GM21423 (cell line): ENCODE results near the gene C2CD4B.

ENCODE experiments used
- ATAC-seq: cut with Tn5 transposase; IDR thresholded peaks from one replicate; pipeline ENCODE4 v1.9.1; 2021; ENCODE audit warnings: mild to moderate bottlenecking, moderate library complexity; ENCODE audit not compliant: unreplicated experiment

The C2CD4B gene

DNA sequence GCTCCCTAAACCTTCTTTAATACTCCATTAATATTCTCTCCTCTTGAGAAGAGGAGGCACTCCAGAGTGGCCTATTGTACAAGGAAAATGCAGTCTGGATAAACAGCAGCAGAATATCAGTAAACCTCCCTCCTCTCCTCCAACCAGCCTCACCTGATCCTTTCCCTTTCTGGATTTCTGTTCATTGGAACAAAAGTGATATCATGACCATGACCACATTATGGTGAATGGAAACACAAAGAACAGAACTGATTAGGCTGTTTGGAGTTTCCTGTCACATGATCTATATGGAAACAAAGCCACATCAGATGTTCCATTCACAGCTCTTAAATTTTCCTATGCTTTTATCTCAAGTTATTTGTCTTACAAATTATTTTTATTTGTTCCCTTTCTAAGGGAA lies 14.6 kb downstream of the C2CD4B start:
- ATAC-seq, result no peak

DNA sequence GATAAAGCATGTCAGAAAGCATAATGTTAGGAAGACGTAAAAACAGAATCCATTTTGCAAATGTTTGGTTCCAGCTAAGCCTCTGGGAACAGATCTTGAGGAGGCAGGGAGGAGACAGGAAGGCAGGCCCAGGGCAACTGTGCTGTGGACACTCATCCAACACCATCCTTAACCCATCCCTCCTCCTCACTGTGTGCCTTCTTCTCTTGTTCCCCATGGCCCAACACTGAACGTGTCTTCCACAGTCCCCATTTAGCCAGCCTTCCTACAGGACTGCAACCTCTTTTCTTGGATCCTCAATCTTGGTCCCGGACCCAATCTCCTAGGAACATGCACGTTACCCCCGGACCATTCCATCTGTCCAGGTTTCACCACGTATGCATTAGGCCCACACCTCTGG lies 15.4 kb downstream of the C2CD4B start:
- no peak for ATAC-seq

DNA sequence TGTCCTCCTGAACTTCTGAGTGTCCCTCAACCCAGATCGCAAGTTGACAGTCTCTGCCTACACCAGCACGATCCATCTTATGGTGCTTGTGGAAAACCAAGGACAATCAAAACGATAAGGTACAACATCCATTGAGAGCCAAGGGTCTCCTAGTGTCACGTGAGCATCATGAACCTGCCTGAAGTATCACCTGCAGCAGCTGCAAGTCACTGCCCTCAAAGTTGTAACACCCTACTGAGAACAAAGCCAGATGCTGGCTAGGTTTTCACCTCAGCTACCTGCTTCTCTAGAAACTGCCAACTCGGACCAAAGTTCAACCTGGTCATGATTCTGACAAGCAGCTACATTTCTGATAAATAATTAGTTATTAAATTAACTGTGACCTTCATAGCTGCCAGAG lies 17.5 kb downstream of the C2CD4B start:
- ATAC-seq, result no peak

DNA sequence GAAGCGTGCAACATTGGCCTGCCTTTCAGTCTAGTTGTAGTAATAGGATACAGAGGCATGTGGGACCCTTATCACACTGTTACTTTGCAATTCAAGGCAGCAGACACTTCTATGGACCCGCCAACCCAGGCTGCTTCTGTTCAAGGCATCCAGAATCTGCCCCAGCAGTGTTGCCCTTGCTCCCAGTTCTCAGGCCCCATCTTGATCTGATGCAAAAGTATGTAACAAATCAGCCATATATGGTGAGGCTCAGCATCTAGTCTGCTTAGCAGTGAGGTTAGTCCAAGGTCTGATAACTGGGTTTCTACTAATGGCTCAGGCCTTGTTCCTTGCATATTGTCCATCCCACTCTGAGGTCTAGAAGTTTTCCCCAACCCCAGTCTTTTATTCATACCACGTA lies 17.9 kb downstream of the C2CD4B start:
- ATAC-seq, result no peak

DNA sequence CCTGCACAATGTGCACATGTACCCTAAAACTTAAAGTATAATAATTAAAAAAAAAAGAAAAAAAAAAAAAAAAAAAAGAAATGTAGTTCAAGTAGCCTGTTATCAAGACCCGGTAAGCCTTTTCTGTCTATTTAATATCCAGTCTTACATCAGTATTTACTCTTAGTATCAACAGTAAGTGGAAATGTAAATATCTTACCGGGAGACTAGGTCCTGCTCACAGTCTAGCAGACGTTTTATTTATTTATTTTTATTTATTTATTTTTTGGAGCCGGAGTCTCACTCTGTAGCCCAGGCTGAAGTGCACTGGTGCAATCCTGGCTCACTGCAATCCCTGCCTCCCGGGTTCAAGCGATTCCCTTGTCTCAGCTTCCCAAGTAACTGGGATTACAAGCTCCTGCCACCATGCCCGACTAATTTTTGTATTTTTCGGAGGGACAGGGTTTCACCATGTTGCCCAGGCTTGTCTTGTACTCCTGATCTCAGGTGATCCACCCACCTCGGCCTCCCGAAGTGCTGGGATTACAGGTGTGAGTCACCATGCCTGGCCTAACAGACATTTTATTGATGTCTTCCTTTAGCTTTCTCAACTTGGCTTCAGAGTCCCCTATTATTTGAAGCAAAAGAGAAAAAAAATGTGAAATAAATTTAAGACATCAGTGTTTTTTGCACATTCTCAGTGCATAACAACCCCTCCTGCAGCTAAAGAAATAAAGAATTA lies 19.9 kb downstream of the C2CD4B start:
- ATAC-seq, result no peak

DNA sequence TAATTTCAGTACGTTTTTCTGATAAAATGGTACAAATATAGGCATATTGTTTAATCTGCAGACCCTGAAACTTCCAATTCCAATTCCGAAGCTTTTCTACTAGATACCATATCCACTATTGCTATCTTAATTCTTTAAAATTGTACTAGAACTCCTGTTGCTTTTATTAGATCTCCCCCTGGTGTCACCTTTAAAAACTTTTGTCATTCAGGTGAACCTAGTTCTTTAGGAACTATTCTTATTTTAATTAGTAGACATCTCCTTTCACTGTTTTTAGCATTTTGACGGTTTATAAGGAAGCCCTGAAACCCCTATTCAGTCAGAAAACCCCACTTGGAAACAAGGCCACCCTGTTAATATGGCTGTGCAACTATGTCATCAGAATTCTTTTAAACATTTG lies 22.3 kb downstream of the C2CD4B start:
- no peak for ATAC-seq

DNA sequence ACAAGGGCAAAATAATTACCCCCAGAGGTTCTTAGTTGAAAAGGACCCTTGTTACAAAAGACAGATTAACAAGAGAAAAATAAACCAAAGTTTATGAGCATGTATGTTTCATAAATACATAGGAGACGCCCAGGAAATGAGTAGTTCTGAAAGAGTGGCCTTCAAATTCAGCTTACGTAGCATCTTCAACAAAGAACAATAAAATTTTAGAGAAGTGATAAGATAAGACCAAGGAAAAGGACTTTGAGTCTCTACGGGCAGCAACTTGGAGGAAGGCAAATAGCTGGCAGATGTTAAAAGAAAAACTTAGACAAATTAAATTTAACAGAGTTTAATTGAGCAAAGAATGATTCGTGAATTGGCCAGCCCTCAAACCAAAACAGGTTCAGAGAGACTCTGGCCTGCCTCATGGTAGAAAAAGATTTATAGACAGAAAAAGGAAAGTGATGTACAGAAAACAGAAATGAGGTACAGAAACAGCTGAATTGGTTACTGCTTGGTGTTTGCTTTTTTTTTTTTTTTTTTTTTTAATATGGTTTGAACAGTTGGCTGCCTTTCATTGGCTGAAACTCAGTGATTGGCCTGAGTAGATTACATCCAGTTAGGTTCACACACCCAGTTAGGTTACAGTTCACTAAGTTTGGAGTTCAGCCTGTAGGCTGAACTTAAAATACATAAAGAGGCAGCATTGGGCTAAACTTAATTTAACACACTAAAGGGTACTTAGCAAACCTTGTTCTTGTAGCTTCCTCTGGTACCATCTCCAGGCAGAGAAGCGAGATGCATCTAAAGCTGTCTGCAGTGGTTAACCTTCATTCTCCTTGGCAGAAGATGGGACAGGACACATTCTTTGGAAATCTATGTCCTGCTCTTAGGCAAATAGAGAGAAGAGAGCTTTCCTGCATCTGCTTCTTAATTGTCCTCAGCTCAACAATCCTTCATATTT lies 23.2 kb downstream of the C2CD4B start:
- no peak for ATAC-seq

DNA sequence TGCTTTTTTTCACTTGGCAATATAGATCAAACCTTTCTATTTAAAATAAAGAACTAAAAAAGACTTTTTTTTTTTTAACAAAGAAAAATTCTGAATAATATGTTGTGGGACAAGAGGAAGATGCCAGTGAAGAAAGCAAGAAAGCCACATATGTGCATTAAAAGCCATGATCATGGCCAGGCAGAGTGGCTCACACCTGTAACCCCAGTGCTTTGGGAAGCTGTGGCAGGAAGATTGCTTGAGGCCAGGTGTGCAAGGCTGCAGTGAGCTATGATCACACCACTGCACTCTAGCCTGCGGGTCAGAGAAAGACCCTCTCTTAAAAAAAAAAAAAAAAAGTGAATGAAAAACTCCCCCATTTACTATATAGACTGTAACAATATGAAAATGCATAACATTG lies 23.9 kb downstream of the C2CD4B start:
- no peak for ATAC-seq

DNA sequence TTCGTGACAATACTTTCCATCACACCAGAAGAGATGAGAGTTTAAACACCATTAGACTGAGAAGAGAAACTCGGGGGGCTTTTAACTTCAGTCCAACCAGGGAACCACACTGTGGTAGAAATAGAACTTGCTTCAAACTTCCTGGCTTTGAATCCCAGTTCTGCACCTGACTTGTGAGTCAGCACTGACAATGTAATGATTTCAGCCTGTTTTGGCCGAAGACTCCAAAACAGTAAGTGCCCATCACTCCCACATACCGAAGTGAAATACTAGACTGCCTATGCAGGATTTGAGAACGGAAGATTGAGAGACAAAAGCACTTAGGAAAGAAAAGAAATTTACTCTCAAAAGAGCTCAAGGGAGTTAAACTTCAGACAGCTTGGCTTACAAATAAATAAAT lies 27.0 kb downstream of the C2CD4B start:
- ATAC-seq, result no peak

DNA sequence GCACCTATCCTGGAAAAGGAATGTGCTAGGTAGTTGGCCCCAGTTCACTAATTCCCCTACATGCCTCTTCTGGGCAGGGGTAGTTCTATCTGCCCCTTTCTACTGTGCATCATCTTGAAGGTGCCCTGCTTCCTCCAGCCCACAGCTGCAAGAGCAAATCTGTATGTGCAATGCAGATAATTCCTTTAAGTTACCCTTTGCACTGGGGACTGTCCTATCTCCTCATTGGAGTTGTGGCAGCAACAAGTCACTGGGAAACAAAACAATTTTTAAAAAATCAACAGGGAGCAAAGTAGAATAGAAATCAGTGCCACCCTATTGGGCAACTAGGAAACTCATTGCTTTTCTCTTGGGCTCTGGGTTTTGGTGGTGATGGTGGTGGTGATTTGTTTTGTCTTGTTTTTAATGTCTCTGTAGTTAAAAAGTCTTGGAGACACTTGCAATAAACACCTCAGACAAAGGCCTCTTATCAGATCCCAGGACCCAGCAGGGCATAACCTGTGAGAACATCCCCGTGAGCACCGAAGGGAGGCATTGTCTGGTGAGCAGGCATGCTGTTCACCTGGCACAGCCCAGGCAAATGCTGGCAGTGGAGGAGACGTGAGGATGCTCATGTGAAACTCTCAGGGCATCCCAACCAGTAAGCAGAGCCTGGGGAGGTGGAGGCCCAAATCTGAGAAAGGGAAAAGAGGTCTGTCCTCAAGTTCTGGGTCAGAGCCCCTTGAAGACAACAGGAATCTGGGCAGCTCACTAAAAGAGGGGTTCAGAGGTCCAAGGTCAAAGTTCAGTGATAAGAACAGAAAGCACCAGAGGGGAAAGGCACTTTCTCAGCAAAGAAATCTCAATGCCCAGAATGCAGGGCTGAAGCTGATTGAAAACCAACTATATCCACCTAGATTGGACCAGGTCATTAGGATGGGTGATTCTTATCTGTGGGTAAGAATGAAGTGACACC lies 27.9 kb downstream of the C2CD4B start:
- ATAC-seq, result no peak

DNA sequence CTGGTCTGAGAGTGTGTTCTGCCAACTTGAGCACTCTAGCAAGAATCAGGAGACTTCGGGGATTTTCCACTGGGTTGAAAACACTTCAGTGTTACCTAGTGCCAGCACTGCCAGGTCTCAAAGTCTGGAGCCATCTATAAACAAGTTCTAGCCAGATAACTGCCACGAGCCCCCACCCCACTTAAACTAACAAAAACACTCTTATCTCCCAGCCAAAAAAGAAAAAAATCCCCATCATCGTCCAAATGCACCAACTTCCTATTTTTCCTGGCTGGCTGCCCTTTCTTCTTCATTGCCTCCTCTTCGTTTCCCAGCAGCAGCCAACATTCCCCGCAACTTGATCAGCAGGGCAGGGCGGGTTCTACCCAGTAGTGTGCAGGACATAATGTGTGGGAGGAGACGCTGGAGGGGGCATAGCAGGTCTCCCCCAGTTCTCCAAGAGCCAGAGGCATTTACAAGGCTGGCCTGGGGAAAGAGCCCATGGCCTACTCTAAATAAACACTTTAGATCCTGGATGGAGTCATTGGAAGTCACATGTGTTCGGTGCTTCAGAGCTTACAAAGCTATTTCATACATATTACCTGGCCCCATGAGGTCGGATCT lies 29.5 kb downstream of the C2CD4B start:
- ATAC-seq, result no peak

DNA sequence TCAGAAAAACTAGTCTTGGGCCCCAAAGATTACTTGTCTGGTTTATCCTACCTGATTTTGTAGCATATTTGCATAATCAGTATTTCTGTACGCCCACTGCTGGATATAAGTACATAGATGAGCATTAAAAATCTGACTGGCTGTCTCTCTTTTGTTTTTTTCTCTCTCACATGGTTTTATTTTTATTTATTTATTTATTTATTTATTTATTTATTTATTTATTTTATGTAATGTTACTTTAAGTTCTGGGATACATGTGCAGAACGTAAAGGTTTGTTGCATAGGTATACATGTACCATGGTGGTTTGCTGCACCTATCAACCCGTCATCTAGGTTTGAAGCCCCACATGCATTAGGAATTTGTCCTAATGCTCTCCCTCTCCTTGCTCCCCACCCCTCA lies 31.9 kb downstream of the C2CD4B start:
- no peak for ATAC-seq

DNA sequence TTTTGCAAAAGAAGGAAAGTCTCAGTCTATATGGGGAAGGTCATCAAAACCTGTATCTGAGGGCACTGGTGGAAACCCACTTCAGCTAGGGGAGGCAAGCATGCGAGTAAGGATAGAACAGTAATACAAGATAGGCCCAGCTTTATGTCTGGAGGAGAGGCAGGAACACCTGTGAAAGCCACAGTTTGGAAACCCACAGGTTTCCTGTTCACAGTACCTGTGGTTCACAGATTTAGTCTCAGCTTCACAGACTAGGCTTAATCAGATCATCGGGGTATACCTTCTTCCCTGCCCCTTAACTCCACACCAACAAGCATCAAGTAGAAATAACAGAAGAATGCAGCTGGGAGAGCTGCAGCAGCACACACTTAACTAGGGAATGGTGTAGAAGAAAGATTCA lies 36.2 kb downstream of the C2CD4B start:
- no peak for ATAC-seq

DNA sequence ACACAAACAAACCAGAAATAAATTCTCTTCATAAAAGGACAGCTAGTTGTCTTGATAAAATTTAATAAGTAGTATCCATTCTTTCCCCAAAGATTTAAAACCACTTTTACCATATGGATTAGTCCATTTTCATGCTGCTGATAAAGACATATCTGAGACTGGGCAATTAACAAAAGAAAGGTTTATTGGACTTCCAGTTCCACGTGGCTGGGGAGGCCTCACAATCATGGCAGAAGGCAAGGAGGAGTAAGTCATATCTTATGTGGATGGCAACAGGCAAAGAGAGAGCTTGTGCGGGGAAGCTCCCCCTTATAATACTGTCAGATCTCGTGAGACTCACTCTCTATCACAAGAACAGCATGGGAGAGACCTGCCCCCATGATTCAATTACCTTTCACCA lies 38.7 kb downstream of the C2CD4B start:
- no peak for ATAC-seq

DNA sequence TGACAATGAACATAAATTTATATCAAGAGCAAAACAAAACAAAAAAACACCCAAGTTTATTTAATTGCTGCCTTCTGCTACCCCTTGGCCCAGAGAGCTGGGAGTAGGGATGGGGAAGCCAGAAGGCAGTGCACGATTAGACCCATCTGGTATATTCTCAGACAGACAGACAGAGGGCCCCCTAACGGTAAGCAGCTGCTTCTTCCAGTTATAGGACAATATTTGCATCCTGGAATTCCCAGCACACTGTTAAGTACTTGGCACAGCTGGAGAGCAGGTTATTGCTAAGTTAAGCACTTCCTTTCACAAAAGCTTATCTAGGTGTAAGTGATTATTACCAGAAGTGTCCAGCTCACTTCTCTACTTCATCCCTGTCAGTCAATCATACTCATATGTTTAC lies 39.3 kb downstream of the C2CD4B start:
- ATAC-seq, result no peak

DNA sequence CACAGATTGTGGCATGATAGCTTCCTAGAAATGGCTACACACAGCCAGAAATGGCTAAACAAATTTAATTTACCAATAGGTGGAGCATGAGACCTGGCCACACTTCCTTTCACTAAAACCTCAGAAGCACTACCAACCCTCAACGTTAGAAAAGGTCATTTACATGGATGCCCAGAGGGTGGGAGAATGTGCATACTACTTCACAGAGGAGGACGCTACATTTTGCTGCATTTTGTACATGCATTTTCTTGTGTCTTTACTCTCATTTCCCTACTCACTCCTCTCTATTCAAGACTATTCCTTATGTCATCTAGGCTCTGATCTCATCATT lies 40.1 kb downstream of the C2CD4B start:
- no peak for ATAC-seq

DNA sequence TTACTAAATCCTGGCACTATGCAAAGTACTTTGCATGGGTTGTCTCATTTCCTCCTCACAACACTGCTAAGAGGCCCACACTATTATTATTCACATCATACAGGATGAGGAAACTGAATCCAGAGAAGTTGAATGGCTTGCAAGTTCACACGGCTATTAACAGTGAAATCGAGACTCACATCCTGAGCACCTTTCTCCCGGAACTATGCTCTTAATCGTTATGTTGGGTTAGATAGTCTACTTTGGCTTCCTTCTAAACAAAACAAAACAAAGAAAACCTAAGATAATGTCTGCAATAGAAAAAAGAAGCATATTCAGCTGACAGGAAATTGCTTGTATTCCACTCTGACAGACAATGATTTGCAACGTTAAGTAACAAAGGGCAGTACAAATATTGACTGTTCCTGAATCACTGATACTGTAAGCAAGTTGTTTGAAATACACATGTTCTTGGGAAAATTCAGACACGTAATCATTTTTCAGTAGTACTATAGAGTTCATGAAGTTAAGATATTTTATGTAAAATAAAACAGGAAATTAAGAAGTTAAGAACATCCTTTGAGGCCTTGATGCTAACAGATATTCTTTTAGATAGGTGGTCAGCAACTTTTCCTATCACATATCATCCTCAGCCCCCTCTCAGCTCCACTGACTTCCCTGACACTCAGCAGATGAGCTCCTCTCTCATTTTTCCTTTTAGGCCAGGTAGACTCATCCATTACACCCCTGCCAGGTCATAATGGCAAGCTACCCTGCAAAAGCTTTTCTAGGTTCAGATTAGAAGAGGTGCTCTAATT lies 40.7 kb downstream of the C2CD4B start:
- no peak for ATAC-seq

DNA sequence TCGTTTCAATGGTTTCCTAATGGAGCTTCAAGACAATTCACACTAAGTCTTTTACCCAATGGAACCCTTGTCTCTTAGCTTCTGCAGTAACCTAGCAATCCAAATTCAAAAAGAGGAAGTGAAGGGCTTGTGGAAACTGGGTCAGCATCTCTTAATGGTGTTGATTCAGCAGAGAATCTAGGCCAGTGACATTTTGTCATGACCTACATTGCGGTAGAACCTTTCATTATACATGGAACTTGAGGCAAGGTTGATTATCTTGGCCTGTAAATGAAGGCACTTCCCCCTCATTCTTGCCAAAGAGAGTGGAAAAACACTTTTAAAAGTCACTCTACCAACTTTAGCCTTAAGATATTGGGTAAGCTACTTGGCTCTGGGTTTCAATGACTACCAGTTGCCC lies 42.8 kb downstream of the C2CD4B start:
- no peak for ATAC-seq

DNA sequence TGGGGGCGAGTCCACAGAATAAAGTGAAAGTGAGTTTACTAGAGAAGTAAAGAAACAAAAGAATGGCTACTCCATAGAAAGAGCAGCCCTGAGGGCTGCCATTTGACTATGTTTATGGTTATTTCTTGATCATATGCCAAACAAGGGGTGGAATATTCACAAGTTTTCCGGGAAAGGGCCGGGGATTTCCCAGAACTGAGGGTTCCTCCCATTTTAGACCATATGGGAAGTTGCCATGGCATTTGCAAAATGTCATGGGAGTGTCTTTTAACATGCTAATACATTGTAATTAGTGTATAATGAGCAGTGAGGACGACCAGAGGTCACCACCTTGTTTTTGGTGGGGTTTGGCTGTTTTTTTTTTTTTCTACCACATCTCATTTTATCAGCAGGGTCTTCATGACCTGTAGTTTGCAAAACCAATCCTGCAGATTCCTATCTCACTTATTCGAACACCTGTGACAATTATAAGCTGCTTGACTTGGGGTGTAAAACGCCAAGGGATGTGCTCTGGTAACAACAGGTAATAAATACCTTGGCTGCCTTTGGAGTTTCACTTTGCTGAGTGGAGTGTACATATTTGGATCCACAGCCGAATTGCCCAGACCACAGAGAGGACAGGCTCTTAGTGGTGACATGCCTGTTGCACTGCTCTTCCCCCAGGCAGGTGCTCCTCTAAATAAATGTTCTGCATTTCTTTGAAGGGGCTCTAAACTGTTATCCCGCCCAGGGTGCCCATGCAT lies 43.6 kb downstream of the C2CD4B start:
- no peak for ATAC-seq
